SK-N-SH treated with all-trans-retinoic acid at 6 μM for 48 hours (cell line): ENCODE data around the gene AGAP1.

ENCODE experiments used
- ATAC-seq: fragments of 200-7000 bp; cut with Tn5 transposase; 3 replicates; pipeline ENCODE4 v1.9.1; 2020; ENCODE audit warnings: mild to moderate bottlenecking, moderate library complexity
- ARNTL ChIP-seq: fragments of 450-650 bp; formaldehyde crosslinking; IDR thresholded peaks from 2 replicates; pipeline ENCODE4 v1.5.0; 2020; ENCODE audit warnings: low read depth, mild to moderate bottlenecking, moderate library complexity, borderline replicate concordance
- ESRRG ChIP-seq: fragments of 250-450 bp; sonication (Bioruptor Pico); IDR thresholded peaks from 2 replicates; pipeline ENCODE4 v1.6.1; 2021; ENCODE audit warnings: mild to moderate bottlenecking
- GLIS3 ChIP-seq: fragments of 250-450 bp; sonication (Bioruptor Pico); IDR thresholded peaks from 2 replicates; pipeline ENCODE4 v1.5.0; 2020; ENCODE audit warnings: mild to moderate bottlenecking, moderate library complexity
- ISL1 ChIP-seq: fragments of 250-450 bp; sonication (Bioruptor Pico); IDR thresholded peaks from 2 replicates; pipeline ENCODE4 v2.1.2; 2022; ENCODE audit warnings: mild to moderate bottlenecking, moderate library complexity
- OSR1 ChIP-seq: fragments of 250-450 bp; sonication (Bioruptor Pico); IDR thresholded peaks from 2 replicates; pipeline ENCODE4 v1.8.0; 2022; ENCODE audit warnings: moderate library complexity, mild to moderate bottlenecking, inconsistent platforms
- RARB ChIP-seq: fragments of 250-450 bp; sonication (Bioruptor Pico); IDR thresholded peaks from 2 replicates; pipeline ENCODE4 v1.8.0; 2021; ENCODE audit warnings: mild to moderate bottlenecking, moderate library complexity
- SNAI2 ChIP-seq: fragments of 250-450 bp; sonication (Bioruptor Pico); IDR thresholded peaks from 2 replicates; pipeline ENCODE4 v1.5.0; 2020; ENCODE audit warnings: mild to moderate bottlenecking, moderate library complexity
- TCF4 ChIP-seq: fragments of 250-450 bp; sonication (Bioruptor Pico); IDR thresholded peaks from 2 replicates; pipeline ENCODE4 v1.8.0; 2021; ENCODE audit warnings: mild to moderate bottlenecking, moderate library complexity, borderline replicate concordance
- TOX ChIP-seq: fragments of 250-450 bp; sonication (Bioruptor Pico); IDR thresholded peaks from 2 replicates; pipeline ENCODE4 v1.8.0; 2021; ENCODE audit warnings: mild to moderate bottlenecking, moderate library complexity, borderline replicate concordance
- ZC3H10 ChIP-seq: fragments of 250-450 bp; sonication (Bioruptor Pico); IDR thresholded peaks from 2 replicates; pipeline ENCODE4 v1.5.1; 2021; ENCODE audit warnings: mild to moderate bottlenecking, moderate library complexity
- ZFP3 ChIP-seq: fragments of 250-450 bp; sonication (Bioruptor Pico); IDR thresholded peaks from 2 replicates; pipeline ENCODE4 v1.5.0; 2020; ENCODE audit warnings: mild to moderate bottlenecking, moderate library complexity
- ZFP30 ChIP-seq: fragments of 450-650 bp; formaldehyde crosslinking; IDR thresholded peaks from 2 replicates; pipeline ENCODE4 v1.5.0; 2022; ENCODE audit warnings: mild to moderate bottlenecking, moderate library complexity
- ZNF565 ChIP-seq: fragments of 450-650 bp; formaldehyde crosslinking; conservative IDR thresholded peaks from 2 replicates; pipeline ENCODE4 v1.5.0; 2020; ENCODE audit warnings: low read depth, mild to moderate bottlenecking, moderate library complexity
- ZNF70 ChIP-seq: fragments of 450-650 bp; formaldehyde crosslinking; IDR thresholded peaks from 2 replicates; pipeline ENCODE4 v1.5.0; 2020; ENCODE audit warnings: mild to moderate bottlenecking, moderate library complexity
- TF ChIP-seq, protein P1 (sequence below): fragments of 250-450 bp; sonication (Bioruptor Pico); IDR thresholded peaks from 2 replicates; pipeline ENCODE4 v1.5.1; 2021; ENCODE audit warnings: mild to moderate bottlenecking, moderate library complexity
- TF ChIP-seq, protein P2 (sequence below): fragments of 250-450 bp; sonication (Bioruptor Pico); IDR thresholded peaks from 2 replicates; pipeline ENCODE4 v1.8.0; 2020; ENCODE audit warnings: mild to moderate bottlenecking, moderate library complexity, borderline replicate concordance
- TF ChIP-seq, protein P3 (sequence below): fragments of 250-450 bp; sonication (Bioruptor Pico); IDR thresholded peaks from 2 replicates; pipeline ENCODE4 v1.5.0; 2020; ENCODE audit warnings: mild to moderate bottlenecking, moderate library complexity
- TF ChIP-seq, protein P4 (sequence below): fragments of 250-450 bp; sonication (Bioruptor Pico); IDR thresholded peaks from 2 replicates; pipeline ENCODE4 v1.8.0; 2021; ENCODE audit warnings: low read depth, mild to moderate bottlenecking, moderate library complexity, borderline replicate concordance

The AGAP1 gene

GRCh38 chr2:235453605-235454151 is 40.2 kb upstream of the AGAP1 start:
- TF ChIP-seq, protein P1, sequence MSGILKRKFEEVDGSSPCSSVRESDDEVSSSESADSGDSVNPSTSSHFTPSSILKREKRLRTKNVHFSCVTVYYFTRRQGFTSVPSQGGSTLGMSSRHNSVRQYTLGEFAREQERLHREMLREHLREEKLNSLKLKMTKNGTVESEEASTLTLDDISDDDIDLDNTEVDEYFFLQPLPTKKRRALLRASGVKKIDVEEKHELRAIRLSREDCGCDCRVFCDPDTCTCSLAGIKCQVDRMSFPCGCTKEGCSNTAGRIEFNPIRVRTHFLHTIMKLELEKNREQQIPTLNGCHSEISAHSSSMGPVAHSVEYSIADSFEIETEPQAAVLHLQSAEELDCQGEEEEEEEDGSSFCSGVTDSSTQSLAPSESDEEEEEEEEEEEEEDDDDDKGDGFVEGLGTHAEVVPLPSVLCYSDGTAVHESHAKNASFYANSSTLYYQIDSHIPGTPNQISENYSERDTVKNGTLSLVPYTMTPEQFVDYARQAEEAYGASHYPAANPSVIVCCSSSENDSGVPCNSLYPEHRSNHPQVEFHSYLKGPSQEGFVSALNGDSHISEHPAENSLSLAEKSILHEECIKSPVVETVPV (CRISPR knock-in tag): no peak
- TF ChIP-seq ZFP30 (CRISPR knock-in tag): no peak
- TF ChIP-seq, protein P2, sequence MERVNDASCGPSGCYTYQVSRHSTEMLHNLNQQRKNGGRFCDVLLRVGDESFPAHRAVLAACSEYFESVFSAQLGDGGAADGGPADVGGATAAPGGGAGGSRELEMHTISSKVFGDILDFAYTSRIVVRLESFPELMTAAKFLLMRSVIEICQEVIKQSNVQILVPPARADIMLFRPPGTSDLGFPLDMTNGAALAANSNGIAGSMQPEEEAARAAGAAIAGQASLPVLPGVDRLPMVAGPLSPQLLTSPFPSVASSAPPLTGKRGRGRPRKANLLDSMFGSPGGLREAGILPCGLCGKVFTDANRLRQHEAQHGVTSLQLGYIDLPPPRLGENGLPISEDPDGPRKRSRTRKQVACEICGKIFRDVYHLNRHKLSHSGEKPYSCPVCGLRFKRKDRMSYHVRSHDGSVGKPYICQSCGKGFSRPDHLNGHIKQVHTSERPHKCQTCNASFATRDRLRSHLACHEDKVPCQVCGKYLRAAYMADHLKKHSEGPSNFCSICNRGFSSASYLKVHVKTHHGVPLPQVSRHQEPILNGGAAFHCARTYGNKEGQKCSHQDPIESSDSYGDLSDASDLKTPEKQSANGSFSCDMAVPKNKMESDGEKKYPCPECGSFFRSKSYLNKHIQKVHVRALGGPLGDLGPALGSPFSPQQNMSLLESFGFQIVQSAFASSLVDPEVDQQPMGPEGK: no peak
- TF ChIP-seq, protein P3, sequence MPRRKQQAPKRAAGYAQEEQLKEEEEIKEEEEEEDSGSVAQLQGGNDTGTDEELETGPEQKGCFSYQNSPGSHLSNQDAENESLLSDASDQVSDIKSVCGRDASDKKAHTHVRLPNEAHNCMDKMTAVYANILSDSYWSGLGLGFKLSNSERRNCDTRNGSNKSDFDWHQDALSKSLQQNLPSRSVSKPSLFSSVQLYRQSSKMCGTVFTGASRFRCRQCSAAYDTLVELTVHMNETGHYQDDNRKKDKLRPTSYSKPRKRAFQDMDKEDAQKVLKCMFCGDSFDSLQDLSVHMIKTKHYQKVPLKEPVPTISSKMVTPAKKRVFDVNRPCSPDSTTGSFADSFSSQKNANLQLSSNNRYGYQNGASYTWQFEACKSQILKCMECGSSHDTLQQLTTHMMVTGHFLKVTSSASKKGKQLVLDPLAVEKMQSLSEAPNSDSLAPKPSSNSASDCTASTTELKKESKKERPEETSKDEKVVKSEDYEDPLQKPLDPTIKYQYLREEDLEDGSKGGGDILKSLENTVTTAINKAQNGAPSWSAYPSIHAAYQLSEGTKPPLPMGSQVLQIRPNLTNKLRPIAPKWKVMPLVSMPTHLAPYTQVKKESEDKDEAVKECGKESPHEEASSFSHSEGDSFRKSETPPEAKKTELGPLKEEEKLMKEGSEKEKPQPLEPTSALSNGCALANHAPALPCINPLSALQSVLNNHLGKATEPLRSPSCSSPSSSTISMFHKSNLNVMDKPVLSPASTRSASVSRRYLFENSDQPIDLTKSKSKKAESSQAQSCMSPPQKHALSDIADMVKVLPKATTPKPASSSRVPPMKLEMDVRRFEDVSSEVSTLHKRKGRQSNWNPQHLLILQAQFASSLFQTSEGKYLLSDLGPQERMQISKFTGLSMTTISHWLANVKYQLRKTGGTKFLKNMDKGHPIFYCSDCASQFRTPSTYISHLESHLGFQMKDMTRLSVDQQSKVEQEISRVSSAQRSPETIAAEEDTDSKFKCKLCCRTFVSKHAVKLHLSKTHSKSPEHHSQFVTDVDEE (CRISPR knock-in tag): no peak
- TF ChIP-seq ISL1 (CRISPR knock-in tag): no peak
- no peak for TF ChIP-seq ZNF565 (CRISPR knock-in tag)
- TF ChIP-seq, all 23 proteins: peak for 0
- no peak for ATAC-seq

DNA sequence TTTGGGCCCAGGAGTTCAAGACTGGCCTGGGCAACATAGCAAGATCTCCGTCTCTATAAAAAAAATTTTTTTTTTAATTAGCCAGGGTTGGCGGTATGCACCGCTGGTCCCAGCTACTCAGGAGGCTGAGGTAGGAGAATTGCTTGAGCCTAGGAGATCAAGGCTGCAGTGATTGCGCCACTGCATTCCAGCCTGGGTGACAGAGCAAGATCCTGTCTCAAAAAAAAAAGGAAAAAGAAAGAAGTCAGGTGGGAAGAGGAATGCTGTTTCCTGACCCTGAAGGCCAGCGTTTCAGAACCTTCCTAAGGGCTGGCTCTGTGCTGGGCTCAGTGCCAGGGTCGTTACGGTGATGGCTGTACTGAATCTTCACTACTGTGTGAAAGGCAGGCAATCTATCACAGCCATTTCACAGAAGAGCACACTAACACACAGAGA is 35.0 kb upstream of the AGAP1 start:
- ATAC-seq: no peak
- TF ChIP-seq ISL1 (CRISPR knock-in tag) (no peak), ZFP3 (no peak), RARB (CRISPR knock-in tag) (no peak), ESRRG (CRISPR knock-in tag) (no peak), OSR1 (CRISPR knock-in tag) (no peak), ZNF70 (no peak), ZFP30 (CRISPR knock-in tag) (no peak), GLIS3 (CRISPR knock-in tag) (no peak), TOX (no peak), SNAI2 (no peak), TCF4 (CRISPR knock-in tag) (no peak)
- TF ChIP-seq, protein P4, sequence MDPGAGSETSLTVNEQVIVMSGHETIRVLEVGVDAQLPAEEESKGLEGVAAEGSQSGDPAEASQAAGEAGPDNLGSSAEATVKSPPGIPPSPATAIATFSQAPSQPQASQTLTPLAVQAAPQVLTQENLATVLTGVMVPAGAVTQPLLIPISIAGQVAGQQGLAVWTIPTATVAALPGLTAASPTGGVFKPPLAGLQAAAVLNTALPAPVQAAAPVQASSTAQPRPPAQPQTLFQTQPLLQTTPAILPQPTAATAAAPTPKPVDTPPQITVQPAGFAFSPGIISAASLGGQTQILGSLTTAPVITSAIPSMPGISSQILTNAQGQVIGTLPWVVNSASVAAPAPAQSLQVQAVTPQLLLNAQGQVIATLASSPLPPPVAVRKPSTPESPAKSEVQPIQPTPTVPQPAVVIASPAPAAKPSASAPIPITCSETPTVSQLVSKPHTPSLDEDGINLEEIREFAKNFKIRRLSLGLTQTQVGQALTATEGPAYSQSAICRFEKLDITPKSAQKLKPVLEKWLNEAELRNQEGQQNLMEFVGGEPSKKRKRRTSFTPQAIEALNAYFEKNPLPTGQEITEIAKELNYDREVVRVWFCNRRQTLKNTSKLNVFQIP (CRISPR knock-in tag): no peak
- TF ChIP-seq, protein P2: no peak
- TF ChIP-seq, all 23 proteins: peak for 0

GRCh38 chr2:235460548-235461047 is 33.2 kb upstream of the AGAP1 start:
- no peak for ATAC-seq
- TF ChIP-seq, protein P3 (CRISPR knock-in tag): no peak
- TF ChIP-seq, protein P2: no peak
- TF ChIP-seq, protein P1 (CRISPR knock-in tag): no peak
- TF ChIP-seq ZNF70 (no peak), ISL1 (CRISPR knock-in tag) (no peak), RARB (CRISPR knock-in tag) (no peak), ZFP3 (no peak), ZC3H10 (no peak), ZNF565 (CRISPR knock-in tag) (no peak), ARNTL (CRISPR knock-in tag) (no peak)
